Midbrain (tissue), 1 donor: Measurements from ENCODE around the gene TMEM207.

Source experiments
- DNase-seq: peaks from one replicate; lab custom pipeline; 2025; lab: John Stamatoyannopoulos, UW

The TMEM207 gene

GRCh38 chr3:190384309-190384756 is 65.4 kb downstream of the TMEM207 start:
- peak; percentile 4 for DNase-seq

GRCh38 chr3:190382082-190382481 is 67.6 kb downstream of the TMEM207 start:
- DNase-seq = no peak

- DNase-seq = no peak
Observed at GRCh38 chr3:190381441-190381840, 68.3 kb downstream of the TMEM207 start.

GRCh38 chr3:190380184-190380583 is 69.5 kb downstream of the TMEM207 start:
- DNase-seq = no peak
